ENCODE data around the gene IRF2. TPM values are rescaled to one million over a fixed set of nuclear protein-coding genes. Genes with fewer than 3 reads are reported as not detected.
"Not testable (repeated sequence)": the region's sequence is repeated elsewhere in the genome, so short reads cannot be mapped to it uniquely, and the experiment has no call there.

Gene IRF2
- polyA plus RNA-seq, 2 donors, result 10.9 to 14.3 TPM

GRCh38 chr4:184380214-184380613 is 94.1 kb downstream of the IRF2 start:
- not testable (repeated sequence) for H3K9me3 ChIP-seq (ENCODE audit: control insufficient read depth in 2 of 2, insufficient read depth in 1 of 2, low read depth in 1 of 2, low read length in 1 of 2); H3K36me3 ChIP-seq (ENCODE audit: control insufficient read depth in 2 of 2, insufficient read depth in 2 of 2, low read length in 1 of 2); H3K4me3 ChIP-seq (ENCODE audit: low read depth in 1 of 2, low read length in 2 of 2); H3K27ac ChIP-seq (ENCODE audit: low read depth in 2 of 2, low read length in 1 of 2); H3K27me3 ChIP-seq (ENCODE audit: control insufficient read depth in 1 of 2, insufficient read depth in 2 of 2, low read length in 2 of 2)
- 91 to 93% methylated on average over 5 of the region's 5 CpGs for WGBS, 2 donors
- peaks cover 5 to 19% of the 10 kb centered on the region in 2 donors for H3K4me1 ChIP-seq (ENCODE audit: control insufficient read depth in 2 of 2, insufficient read depth in 2 of 2, low read length in 1 of 2)

DNA sequence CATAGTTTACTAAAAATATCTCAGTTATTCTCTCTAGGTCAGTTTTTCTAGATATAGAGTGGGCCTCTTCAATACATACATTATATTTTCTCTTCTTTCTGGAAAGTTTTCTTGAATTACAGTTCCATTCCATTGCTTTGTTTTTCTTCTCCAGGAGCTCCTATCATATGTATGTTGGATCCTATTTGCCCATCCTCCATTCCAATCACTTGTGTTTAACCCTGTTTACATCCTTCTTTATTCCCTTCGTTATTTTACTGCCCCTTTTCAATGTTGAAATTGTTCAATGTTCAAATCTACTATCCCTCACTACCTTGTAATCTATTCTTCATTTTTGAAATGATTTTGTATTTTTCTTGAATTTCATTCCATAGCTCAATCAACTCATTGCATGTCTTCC is 97.4 kb downstream of the IRF2 start:
- Histone ChIP-seq H3K4me3 (ENCODE audit: low read depth in 1 of 2, low read length in 2 of 2) (no peak overlapping the region), H3K27ac (ENCODE audit: low read depth in 2 of 2, low read length in 1 of 2) (no peak overlapping the region), H3K36me3 (ENCODE audit: control insufficient read depth in 2 of 2, insufficient read depth in 2 of 2, low read length in 1 of 2) (no peaks in the 10 kb centered on the region), H3K9me3 (ENCODE audit: control insufficient read depth in 2 of 2, insufficient read depth in 1 of 2, low read depth in 1 of 2, low read length in 1 of 2) (no peaks in the 10 kb centered on the region), H3K27me3 (ENCODE audit: control insufficient read depth in 1 of 2, insufficient read depth in 2 of 2, low read length in 2 of 2) (no peaks in the 10 kb centered on the region), H3K4me1 (ENCODE audit: control insufficient read depth in 2 of 2, insufficient read depth in 2 of 2, low read length in 1 of 2) (peaks cover 0 to 4% of the 10 kb centered on the region in 2 donors)
- WGBS, 2 donors, result 97 to 98% methylated on average over 1 of the region's 1 CpG

- peaks cover 0 to 4% of the 10 kb centered on the region in 2 donors for H3K4me1 ChIP-seq (ENCODE audit: control insufficient read depth in 2 of 2, insufficient read depth in 2 of 2, low read length in 1 of 2)
- no peak overlapping the region for H3K4me3 ChIP-seq (ENCODE audit: low read depth in 1 of 2, low read length in 2 of 2)
- H3K27ac ChIP-seq (ENCODE audit: low read depth in 2 of 2, low read length in 1 of 2), result no peak overlapping the region
- no peaks in the 10 kb centered on the region for H3K9me3 ChIP-seq (ENCODE audit: control insufficient read depth in 2 of 2, insufficient read depth in 1 of 2, low read depth in 1 of 2, low read length in 1 of 2)
- H3K36me3 ChIP-seq (ENCODE audit: control insufficient read depth in 2 of 2, insufficient read depth in 2 of 2, low read length in 1 of 2), result no peaks in the 10 kb centered on the region
- 65 to 74% methylated on average over 1 of the region's 1 CpG for WGBS, 2 donors
- H3K27me3 ChIP-seq (ENCODE audit: control insufficient read depth in 1 of 2, insufficient read depth in 2 of 2, low read length in 2 of 2), result no peaks in the 10 kb centered on the region
Measured at GRCh38 chr4:184376126-184376838, 98.1 kb downstream of the IRF2 start.

DNA sequence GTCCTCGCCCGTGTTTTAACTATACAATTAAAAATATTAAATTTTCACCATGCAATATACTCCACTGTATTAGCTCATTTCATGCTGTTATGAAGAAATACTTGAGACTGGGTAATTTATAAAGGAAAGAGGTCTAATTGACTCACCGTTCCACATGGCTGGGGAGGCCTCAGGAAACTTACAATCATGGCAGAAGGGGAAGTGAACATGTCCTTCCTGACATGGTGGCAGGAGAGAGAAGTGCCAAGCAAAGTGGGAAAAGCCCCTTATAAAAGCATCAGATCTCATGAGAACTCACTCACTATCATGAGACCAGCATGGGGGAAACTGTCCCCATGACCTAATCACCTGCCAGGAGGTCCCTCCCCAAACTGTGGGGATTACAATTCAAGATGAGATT is 98.7 kb downstream of the IRF2 start:
- H3K36me3 ChIP-seq (ENCODE audit: control insufficient read depth in 2 of 2, insufficient read depth in 2 of 2, low read length in 1 of 2); H3K27ac ChIP-seq (ENCODE audit: low read depth in 2 of 2, low read length in 1 of 2); H3K9me3 ChIP-seq (ENCODE audit: control insufficient read depth in 2 of 2, insufficient read depth in 1 of 2, low read depth in 1 of 2, low read length in 1 of 2); H3K27me3 ChIP-seq (ENCODE audit: control insufficient read depth in 1 of 2, insufficient read depth in 2 of 2, low read length in 2 of 2); H3K4me1 ChIP-seq (ENCODE audit: control insufficient read depth in 2 of 2, insufficient read depth in 2 of 2, low read length in 1 of 2); H3K4me3 ChIP-seq (ENCODE audit: low read depth in 1 of 2, low read length in 2 of 2): not testable (repeated sequence)
- 91% methylated on average over 3 of the region's 3 CpGs for WGBS, 2 donors

- 56 to 57% methylated on average over 1 of the region's 1 CpG for WGBS, 2 donors
- Histone ChIP-seq H3K4me3 (ENCODE audit: low read depth in 1 of 2, low read length in 2 of 2) (no peak overlapping the region), H3K27ac (ENCODE audit: low read depth in 2 of 2, low read length in 1 of 2) (no peak overlapping the region), H3K36me3 (ENCODE audit: control insufficient read depth in 2 of 2, insufficient read depth in 2 of 2, low read length in 1 of 2) (no peaks in the 10 kb centered on the region), H3K9me3 (ENCODE audit: control insufficient read depth in 2 of 2, insufficient read depth in 1 of 2, low read depth in 1 of 2, low read length in 1 of 2) (no peaks in the 10 kb centered on the region), H3K4me1 (ENCODE audit: control insufficient read depth in 2 of 2, insufficient read depth in 2 of 2, low read length in 1 of 2) (no peaks in the 10 kb centered on the region), H3K27me3 (ENCODE audit: control insufficient read depth in 1 of 2, insufficient read depth in 2 of 2, low read length in 2 of 2) (no peaks in the 10 kb centered on the region)
Measured at GRCh38 chr4:184375027-184375426, 99.3 kb downstream of the IRF2 start.

GRCh38 chr4:184373886-184374405 is 100.4 kb downstream of the IRF2 start:
- Histone ChIP-seq H3K4me3 (ENCODE audit: low read depth in 1 of 2, low read length in 2 of 2) (no peak overlapping the region), H3K27ac (ENCODE audit: low read depth in 2 of 2, low read length in 1 of 2) (no peak overlapping the region), H3K36me3 (ENCODE audit: control insufficient read depth in 2 of 2, insufficient read depth in 2 of 2, low read length in 1 of 2) (no peaks in the 10 kb centered on the region), H3K27me3 (ENCODE audit: control insufficient read depth in 1 of 2, insufficient read depth in 2 of 2, low read length in 2 of 2) (no peaks in the 10 kb centered on the region), H3K4me1 (ENCODE audit: control insufficient read depth in 2 of 2, insufficient read depth in 2 of 2, low read length in 1 of 2) (no peaks in the 10 kb centered on the region), H3K9me3 (ENCODE audit: control insufficient read depth in 2 of 2, insufficient read depth in 1 of 2, low read depth in 1 of 2, low read length in 1 of 2) (no peaks in the 10 kb centered on the region)
- 88 to 89% methylated on average over 2 of the region's 2 CpGs for WGBS, 2 donors

- 82 to 88% methylated on average over 12 of the region's 12 CpGs for WGBS, 2 donors
- no peak overlapping the region for H3K4me3 ChIP-seq (ENCODE audit: low read depth in 1 of 2, low read length in 2 of 2)
Measured at GRCh38 chr4:184371390-184371787, 103.0 kb downstream of the IRF2 start.

DNA sequence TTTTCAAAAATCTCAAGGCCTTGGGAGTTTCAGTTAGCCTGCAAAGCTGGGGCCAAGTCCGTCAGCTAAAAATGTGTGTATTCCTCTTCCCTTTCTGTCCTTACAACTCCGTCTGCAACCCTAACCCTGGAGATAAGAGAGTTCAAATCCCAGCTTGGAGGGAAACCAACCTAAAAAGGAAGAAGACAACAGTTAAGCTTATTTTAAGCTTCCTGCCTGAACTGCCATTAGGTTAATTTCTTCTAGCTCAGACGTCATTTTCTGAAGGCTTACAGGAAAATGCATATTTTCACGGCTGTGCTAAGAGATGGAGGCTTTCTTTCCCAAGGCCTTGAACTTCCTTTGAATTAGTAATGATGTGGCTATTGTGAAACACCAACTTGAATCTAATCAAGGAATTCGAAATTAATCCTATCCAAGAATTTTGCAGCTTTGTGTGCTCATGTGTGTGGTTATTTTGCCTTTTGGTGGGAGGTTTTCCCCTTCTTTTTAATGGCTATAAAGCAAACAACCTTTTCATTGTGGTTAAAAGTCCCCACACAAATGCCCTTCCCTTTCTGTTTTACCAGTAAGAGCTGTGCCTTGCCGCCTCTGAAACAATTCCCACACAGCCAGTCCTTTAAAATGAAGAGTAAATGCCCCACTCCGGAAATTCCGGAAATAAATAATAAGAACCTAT is 103.5 kb downstream of the IRF2 start:
- no peak overlapping the region for H3K4me3 ChIP-seq (ENCODE audit: low read depth in 1 of 2, low read length in 2 of 2)
- H3K27ac ChIP-seq (ENCODE audit: low read depth in 2 of 2, low read length in 1 of 2), result no peak overlapping the region
- H3K27me3 ChIP-seq (ENCODE audit: control insufficient read depth in 1 of 2, insufficient read depth in 2 of 2, low read length in 2 of 2), result no peaks in the 10 kb centered on the region
- no peaks in the 10 kb centered on the region for H3K4me1 ChIP-seq (ENCODE audit: control insufficient read depth in 2 of 2, insufficient read depth in 2 of 2, low read length in 1 of 2)
- 68 to 71% methylated on average over 8 of the region's 8 CpGs for WGBS, 2 donors
- H3K9me3 ChIP-seq (ENCODE audit: control insufficient read depth in 2 of 2, insufficient read depth in 1 of 2, low read depth in 1 of 2, low read length in 1 of 2), result no peaks in the 10 kb centered on the region
- no peaks in the 10 kb centered on the region for H3K36me3 ChIP-seq (ENCODE audit: control insufficient read depth in 2 of 2, insufficient read depth in 2 of 2, low read length in 1 of 2)

More at GRCh38 chr4:184371390-184371787, 103.0 kb downstream of the IRF2 start:
- no peak overlapping the region for H3K27ac ChIP-seq (ENCODE audit: low read depth in 2 of 2, low read length in 1 of 2)
- H3K36me3 ChIP-seq (ENCODE audit: control insufficient read depth in 2 of 2, insufficient read depth in 2 of 2, low read length in 1 of 2), result no peaks in the 10 kb centered on the region
- H3K27me3 ChIP-seq (ENCODE audit: control insufficient read depth in 1 of 2, insufficient read depth in 2 of 2, low read length in 2 of 2), result no peaks in the 10 kb centered on the region
- no peaks in the 10 kb centered on the region for H3K9me3 ChIP-seq (ENCODE audit: control insufficient read depth in 2 of 2, insufficient read depth in 1 of 2, low read depth in 1 of 2, low read length in 1 of 2)
- no peaks in the 10 kb centered on the region for H3K4me1 ChIP-seq (ENCODE audit: control insufficient read depth in 2 of 2, insufficient read depth in 2 of 2, low read length in 1 of 2)

- H3K27ac ChIP-seq (ENCODE audit: low read depth in 2 of 2, low read length in 1 of 2), result no peak overlapping the region
- no peaks in the 10 kb centered on the region for H3K27me3 ChIP-seq (ENCODE audit: control insufficient read depth in 1 of 2, insufficient read depth in 2 of 2, low read length in 2 of 2)
- no peaks in the 10 kb centered on the region for H3K36me3 ChIP-seq (ENCODE audit: control insufficient read depth in 2 of 2, insufficient read depth in 2 of 2, low read length in 1 of 2)
- H3K4me3 ChIP-seq (ENCODE audit: low read depth in 1 of 2, low read length in 2 of 2), result no peak overlapping the region
- no peaks in the 10 kb centered on the region for H3K4me1 ChIP-seq (ENCODE audit: control insufficient read depth in 2 of 2, insufficient read depth in 2 of 2, low read length in 1 of 2)
- H3K9me3 ChIP-seq (ENCODE audit: control insufficient read depth in 2 of 2, insufficient read depth in 1 of 2, low read depth in 1 of 2, low read length in 1 of 2), result no peaks in the 10 kb centered on the region
- 91 to 100% methylated on average over 3 of the region's 3 CpGs for WGBS, 2 donors
Measured at GRCh38 chr4:184369871-184370270, 104.5 kb downstream of the IRF2 start.

DNA sequence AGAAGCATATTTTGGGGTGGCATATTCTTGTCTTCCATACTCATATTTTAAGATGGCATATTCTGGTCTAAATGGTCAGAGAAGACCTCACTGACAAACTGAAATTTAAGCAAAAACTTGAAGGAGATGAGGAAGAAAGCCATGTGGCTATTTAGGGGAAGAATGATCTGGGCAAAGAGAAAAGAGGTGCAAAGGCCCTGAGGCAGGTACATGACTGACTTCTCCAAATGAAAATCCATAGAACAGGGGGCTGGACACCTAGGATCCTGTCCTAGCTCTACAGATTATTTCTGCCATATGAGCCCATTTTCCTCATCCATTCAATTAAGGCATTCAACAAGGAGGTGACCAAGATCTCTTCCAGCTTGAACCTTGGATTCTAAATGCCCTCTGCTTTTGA is 105.6 kb downstream of the IRF2 start:
- Histone ChIP-seq H3K36me3 (ENCODE audit: control insufficient read depth in 2 of 2, insufficient read depth in 2 of 2, low read length in 1 of 2) (no peaks in the 10 kb centered on the region), H3K27ac (ENCODE audit: low read depth in 2 of 2, low read length in 1 of 2) (no peak overlapping the region), H3K4me1 (ENCODE audit: control insufficient read depth in 2 of 2, insufficient read depth in 2 of 2, low read length in 1 of 2) (no peaks in the 10 kb centered on the region), H3K9me3 (ENCODE audit: control insufficient read depth in 2 of 2, insufficient read depth in 1 of 2, low read depth in 1 of 2, low read length in 1 of 2) (no peaks in the 10 kb centered on the region), H3K4me3 (ENCODE audit: low read depth in 1 of 2, low read length in 2 of 2) (no peak overlapping the region), H3K27me3 (ENCODE audit: control insufficient read depth in 1 of 2, insufficient read depth in 2 of 2, low read length in 2 of 2) (no peaks in the 10 kb centered on the region)
